ENCODE measurements around the gene FAM72C. TPM values are rescaled to one million over a fixed set of nuclear protein-coding genes. Genes with fewer than 3 reads are reported as not detected.
"Not testable (repeated sequence)": the region's sequence is repeated elsewhere in the genome, so short reads cannot be mapped to it uniquely, and the experiment has no call there.

Gene FAM72C
- total and polyA plus RNA-seq, 4 experiments from 2014 or later: 0.20 to 0.33 TPM; not detected in 2

- DNase-seq; H3K4me3 ChIP-seq (ENCODE audit: low read length in 2 of 2); H3K9me3 Mint-ChIP-seq; H3K27ac ChIP-seq (ENCODE audit: low read depth, low read length); H3K4me1 ChIP-seq (ENCODE audit: insufficient read depth, low read length); H3K36me3 ChIP-seq (ENCODE audit: insufficient read depth, low read length); CTCF ChIA-PET (ENCODE audit: partially characterized antibody); H3K27me3 Mint-ChIP-seq; H3K27me3 ChIP-seq (ENCODE audit: insufficient read depth, low read length); H3K36me3 Mint-ChIP-seq; H3K4me3 Mint-ChIP-seq; H3K27ac Mint-ChIP-seq; H3K4me1 Mint-ChIP-seq; intact Hi-C loops (cut with micrococcal nuclease); POLR2A ChIA-PET (ENCODE audit: partially characterized antibody); H3K9me3 ChIP-seq (ENCODE audit: control insufficient read depth in 1 of 2, low read length in 2 of 2): not testable (repeated sequence)
Observed at GRCh38 chr1:143990699-143991098, 18.9 kb upstream of the FAM72C start.

- H3K27me3 ChIP-seq (ENCODE audit: insufficient read depth, low read length); H3K4me3 Mint-ChIP-seq; H3K27ac Mint-ChIP-seq; H3K36me3 ChIP-seq (ENCODE audit: insufficient read depth, low read length); H3K36me3 Mint-ChIP-seq; H3K27me3 Mint-ChIP-seq; H3K27ac ChIP-seq (ENCODE audit: low read depth, low read length); POLR2A ChIA-PET (ENCODE audit: partially characterized antibody); CTCF ChIA-PET (ENCODE audit: partially characterized antibody); intact Hi-C loops (cut with micrococcal nuclease); H3K4me1 Mint-ChIP-seq; H3K4me3 ChIP-seq (ENCODE audit: low read length in 2 of 2); DNase-seq; H3K4me1 ChIP-seq (ENCODE audit: insufficient read depth, low read length); H3K9me3 Mint-ChIP-seq; H3K9me3 ChIP-seq (ENCODE audit: control insufficient read depth in 1 of 2, low read length in 2 of 2): not testable (repeated sequence)
Observed at GRCh38 chr1:143989719-143990118, 17.9 kb upstream of the FAM72C start.

- H3K4me3 ChIP-seq (ENCODE audit: low read length in 2 of 2); H3K9me3 ChIP-seq (ENCODE audit: control insufficient read depth in 1 of 2, low read length in 2 of 2); H3K27me3 ChIP-seq (ENCODE audit: insufficient read depth, low read length); H3K27ac Mint-ChIP-seq; POLR2A ChIA-PET (ENCODE audit: partially characterized antibody); H3K36me3 Mint-ChIP-seq; intact Hi-C loops (cut with micrococcal nuclease); CTCF ChIA-PET (ENCODE audit: partially characterized antibody); H3K4me1 ChIP-seq (ENCODE audit: insufficient read depth, low read length); H3K4me3 Mint-ChIP-seq; H3K27ac ChIP-seq (ENCODE audit: low read depth, low read length); H3K36me3 ChIP-seq (ENCODE audit: insufficient read depth, low read length); H3K27me3 Mint-ChIP-seq; H3K9me3 Mint-ChIP-seq; H3K4me1 Mint-ChIP-seq; DNase-seq: not testable (repeated sequence)
Observed at GRCh38 chr1:143989427-143989712, 17.6 kb upstream of the FAM72C start.

GRCh38 chr1:143988602-143989426 lies 17.0 kb upstream of the FAM72C start:
- CTCF ChIA-PET (ENCODE audit: partially characterized antibody); H3K27me3 Mint-ChIP-seq; H3K9me3 ChIP-seq (ENCODE audit: control insufficient read depth in 1 of 2, low read length in 2 of 2); H3K36me3 Mint-ChIP-seq; H3K27me3 ChIP-seq (ENCODE audit: insufficient read depth, low read length); H3K4me1 ChIP-seq (ENCODE audit: insufficient read depth, low read length); POLR2A ChIA-PET (ENCODE audit: partially characterized antibody); H3K9me3 Mint-ChIP-seq; DNase-seq; H3K36me3 ChIP-seq (ENCODE audit: insufficient read depth, low read length); H3K4me3 ChIP-seq (ENCODE audit: low read length in 2 of 2); H3K4me3 Mint-ChIP-seq; intact Hi-C loops (cut with micrococcal nuclease); H3K27ac ChIP-seq (ENCODE audit: low read depth, low read length); H3K27ac Mint-ChIP-seq; H3K4me1 Mint-ChIP-seq: not testable (repeated sequence)

GRCh38 chr1:143987868-143988267 lies 16.1 kb upstream of the FAM72C start:
- H3K4me1 Mint-ChIP-seq; H3K27me3 Mint-ChIP-seq; H3K4me3 Mint-ChIP-seq; intact Hi-C loops (cut with micrococcal nuclease); H3K36me3 ChIP-seq (ENCODE audit: insufficient read depth, low read length); H3K9me3 ChIP-seq (ENCODE audit: control insufficient read depth in 1 of 2, low read length in 2 of 2); H3K27ac ChIP-seq (ENCODE audit: low read depth, low read length); H3K36me3 Mint-ChIP-seq; POLR2A ChIA-PET (ENCODE audit: partially characterized antibody); CTCF ChIA-PET (ENCODE audit: partially characterized antibody); H3K27me3 ChIP-seq (ENCODE audit: insufficient read depth, low read length); H3K27ac Mint-ChIP-seq; H3K9me3 Mint-ChIP-seq; H3K4me3 ChIP-seq (ENCODE audit: low read length in 2 of 2); DNase-seq; H3K4me1 ChIP-seq (ENCODE audit: insufficient read depth, low read length): not testable (repeated sequence)

- H3K27ac ChIP-seq (ENCODE audit: low read depth, low read length); intact Hi-C loops (cut with micrococcal nuclease); H3K4me3 Mint-ChIP-seq; H3K4me3 ChIP-seq (ENCODE audit: low read length in 2 of 2); H3K27ac Mint-ChIP-seq; H3K27me3 ChIP-seq (ENCODE audit: insufficient read depth, low read length); H3K36me3 ChIP-seq (ENCODE audit: insufficient read depth, low read length); H3K4me1 ChIP-seq (ENCODE audit: insufficient read depth, low read length); CTCF ChIA-PET (ENCODE audit: partially characterized antibody); H3K9me3 ChIP-seq (ENCODE audit: control insufficient read depth in 1 of 2, low read length in 2 of 2); DNase-seq; POLR2A ChIA-PET (ENCODE audit: partially characterized antibody); H3K36me3 Mint-ChIP-seq; H3K9me3 Mint-ChIP-seq; H3K4me1 Mint-ChIP-seq; H3K27me3 Mint-ChIP-seq: not testable (repeated sequence)
Observed at GRCh38 chr1:143984721-143985473, 13.1 kb upstream of the FAM72C start.

- POLR2A ChIA-PET (ENCODE audit: partially characterized antibody); H3K36me3 ChIP-seq (ENCODE audit: insufficient read depth, low read length); H3K27me3 ChIP-seq (ENCODE audit: insufficient read depth, low read length); intact Hi-C loops (cut with micrococcal nuclease); H3K4me1 Mint-ChIP-seq; H3K27ac ChIP-seq (ENCODE audit: low read depth, low read length); H3K4me3 ChIP-seq (ENCODE audit: low read length in 2 of 2); H3K9me3 Mint-ChIP-seq; H3K36me3 Mint-ChIP-seq; CTCF ChIA-PET (ENCODE audit: partially characterized antibody); H3K9me3 ChIP-seq (ENCODE audit: control insufficient read depth in 1 of 2, low read length in 2 of 2); H3K27ac Mint-ChIP-seq; H3K27me3 Mint-ChIP-seq; H3K4me1 ChIP-seq (ENCODE audit: insufficient read depth, low read length): not testable (repeated sequence)
- peak in 2 of 5 donors; percentile 9 to 12 for DNase-seq
- H3K4me3 Mint-ChIP-seq: peak overlapping the region in 4 of 8 donors; percentile 78 to 88 (median 82)
Observed at GRCh38 chr1:143974416-143974815, 2.6 kb upstream of the FAM72C start.
